ENCODE measurements around the gene SLC9A1.
A peak's percentile ranks its signal among the peaks of the same experiment; 100 is the strongest.

Gene SLC9A1

DNA sequence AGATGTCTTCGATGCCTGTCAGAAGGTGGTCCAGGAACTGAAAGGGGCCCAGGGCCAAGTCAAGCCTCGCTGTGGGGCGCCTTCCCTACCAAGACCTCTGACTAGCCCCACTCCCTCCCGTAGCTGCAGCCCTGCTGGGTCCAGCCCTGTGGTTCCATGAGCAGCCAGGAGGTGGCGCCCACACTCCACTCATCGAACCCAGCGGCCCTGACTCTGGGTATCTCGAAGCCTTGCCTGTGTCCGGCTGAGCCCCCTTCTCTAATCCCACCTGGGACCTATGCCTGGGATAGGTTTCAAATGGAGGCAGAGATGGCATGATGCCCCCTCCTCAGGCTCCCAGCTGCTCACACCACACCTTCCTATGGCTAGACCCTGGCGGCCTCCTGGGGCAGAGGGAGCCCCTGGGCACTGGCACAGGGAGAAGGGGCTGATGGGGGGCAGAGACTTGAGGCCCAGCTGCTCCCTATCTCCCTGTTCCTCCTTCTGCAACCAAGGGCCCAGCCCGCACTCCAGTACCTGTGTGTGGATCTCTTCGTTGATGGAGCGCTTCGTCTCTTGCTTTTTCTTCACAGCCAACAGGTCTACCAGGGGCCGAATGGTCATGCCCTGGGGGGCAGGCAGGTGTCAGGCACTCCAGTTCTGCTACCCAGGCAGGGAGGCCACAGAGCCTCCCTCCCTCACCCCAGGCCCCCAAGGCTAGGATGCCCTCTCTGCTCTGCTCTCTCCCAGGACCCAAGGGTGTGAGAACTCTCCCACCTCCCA, 52.0 kb downstream of the SLC9A1 start:
- peak; percentile 63 for DNase-seq (ENCODE audit: low spot score)

DNA sequence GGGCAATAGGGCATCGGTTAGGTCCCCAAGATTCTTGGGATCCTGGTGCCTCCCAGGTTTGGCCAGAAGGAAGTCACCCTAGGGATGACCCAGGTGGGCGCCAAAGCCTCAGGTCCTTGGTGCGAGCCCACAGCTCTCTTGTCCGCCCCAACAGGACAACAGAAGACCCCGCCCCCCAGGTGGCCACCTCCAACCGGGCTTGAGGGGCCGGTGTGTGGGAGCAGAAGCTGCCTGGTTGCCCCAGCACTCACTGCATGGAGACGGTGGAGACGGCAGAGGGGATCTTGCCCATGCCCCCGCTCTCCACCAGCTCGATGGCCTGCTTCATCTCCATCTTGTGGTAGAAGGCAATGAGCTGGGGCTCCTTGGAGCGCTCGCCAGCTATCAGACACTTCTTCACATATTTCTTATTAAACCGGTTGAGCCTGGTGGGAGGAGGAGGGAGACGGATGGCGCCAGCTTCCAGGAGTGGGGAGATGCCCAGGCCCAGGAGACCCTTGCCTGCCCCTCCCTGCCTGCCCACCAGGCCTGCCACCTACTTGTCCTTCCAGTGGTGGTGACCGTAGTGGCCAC, 52.7 kb downstream of the SLC9A1 start:
- DNase-seq (ENCODE audit: low spot score) = no peak

DNA sequence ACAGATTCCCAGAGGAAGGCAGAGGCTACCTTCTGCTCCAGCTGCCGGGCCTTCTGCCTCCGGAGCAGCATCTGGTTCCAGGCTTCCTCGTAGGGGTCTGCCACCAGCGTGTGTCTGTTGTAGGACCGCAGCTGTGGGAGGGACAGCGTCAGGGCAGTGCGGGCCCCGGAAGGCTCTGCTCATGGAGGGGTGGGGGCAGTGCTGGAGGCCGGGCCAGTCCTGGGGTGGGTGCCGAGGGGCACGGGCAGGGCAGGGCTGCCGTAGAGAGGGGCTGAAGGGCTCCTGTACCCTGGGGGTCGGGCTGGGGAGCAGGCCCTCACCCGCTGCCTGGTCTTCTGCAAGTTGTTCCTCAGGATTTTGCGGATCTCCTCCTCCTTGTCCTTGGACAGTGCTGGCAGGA, 53.2 kb downstream of the SLC9A1 start:
- no peak for DNase-seq (ENCODE audit: low spot score)

DNA sequence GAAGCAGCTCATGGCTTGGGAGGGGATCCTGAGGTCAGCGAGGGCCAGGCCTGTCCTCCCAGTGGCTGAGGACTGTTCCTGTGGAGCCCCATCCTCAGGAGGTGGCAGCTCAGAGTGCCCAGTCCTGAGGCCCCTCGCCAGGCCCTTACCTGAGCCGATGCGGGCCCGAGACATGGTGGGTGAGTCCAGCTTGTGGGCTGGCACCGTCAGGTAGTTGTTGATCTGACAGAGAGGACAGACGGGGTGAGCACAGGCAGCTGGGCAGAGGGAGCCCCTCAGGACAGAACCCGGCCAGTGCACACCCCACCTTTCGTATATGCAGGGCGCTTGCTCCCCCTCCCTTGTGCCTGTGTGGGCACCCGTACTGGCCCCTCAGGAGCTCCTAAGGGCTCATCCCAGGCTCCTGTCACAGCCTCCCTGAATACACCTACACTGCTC, 53.9 kb downstream of the SLC9A1 start:
- no peak for DNase-seq (ENCODE audit: low spot score)

DNA sequence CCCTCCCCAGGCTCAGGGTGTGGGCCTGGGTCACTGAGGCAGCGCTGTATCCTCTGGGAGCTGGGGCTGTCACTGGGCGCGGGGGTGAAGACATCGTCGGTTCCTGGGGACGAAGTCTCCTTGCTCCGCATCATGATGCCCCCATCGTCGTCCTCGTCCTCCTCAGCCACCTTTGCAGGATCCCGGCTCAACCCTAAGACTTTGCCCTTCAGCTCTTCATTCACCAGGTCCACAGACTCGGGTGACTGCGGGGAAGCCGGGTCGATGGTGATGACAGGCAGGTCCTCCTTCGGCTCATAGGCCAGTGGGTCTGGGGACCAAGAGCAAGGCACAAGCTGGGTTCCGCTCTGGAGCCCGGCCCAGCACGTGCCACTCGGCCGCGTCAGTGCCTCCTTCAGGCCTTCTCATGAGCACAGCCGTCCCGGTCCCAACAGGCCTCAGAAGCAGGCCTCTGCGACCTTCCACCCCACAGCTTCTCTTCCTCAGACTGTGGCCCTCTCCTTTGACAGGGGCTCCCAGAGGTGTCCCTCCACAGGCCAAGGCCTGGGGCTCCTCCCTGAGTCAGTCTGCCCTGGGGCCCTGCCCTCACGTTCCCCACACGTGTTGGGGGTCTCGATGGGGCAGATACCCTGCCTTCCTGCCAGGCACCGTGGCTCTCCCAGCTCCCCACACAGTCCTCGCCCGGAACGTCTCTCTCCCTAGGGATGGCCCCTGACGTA, 54.4 kb downstream of the SLC9A1 start:
- no peak for DNase-seq (ENCODE audit: low spot score)

DNA sequence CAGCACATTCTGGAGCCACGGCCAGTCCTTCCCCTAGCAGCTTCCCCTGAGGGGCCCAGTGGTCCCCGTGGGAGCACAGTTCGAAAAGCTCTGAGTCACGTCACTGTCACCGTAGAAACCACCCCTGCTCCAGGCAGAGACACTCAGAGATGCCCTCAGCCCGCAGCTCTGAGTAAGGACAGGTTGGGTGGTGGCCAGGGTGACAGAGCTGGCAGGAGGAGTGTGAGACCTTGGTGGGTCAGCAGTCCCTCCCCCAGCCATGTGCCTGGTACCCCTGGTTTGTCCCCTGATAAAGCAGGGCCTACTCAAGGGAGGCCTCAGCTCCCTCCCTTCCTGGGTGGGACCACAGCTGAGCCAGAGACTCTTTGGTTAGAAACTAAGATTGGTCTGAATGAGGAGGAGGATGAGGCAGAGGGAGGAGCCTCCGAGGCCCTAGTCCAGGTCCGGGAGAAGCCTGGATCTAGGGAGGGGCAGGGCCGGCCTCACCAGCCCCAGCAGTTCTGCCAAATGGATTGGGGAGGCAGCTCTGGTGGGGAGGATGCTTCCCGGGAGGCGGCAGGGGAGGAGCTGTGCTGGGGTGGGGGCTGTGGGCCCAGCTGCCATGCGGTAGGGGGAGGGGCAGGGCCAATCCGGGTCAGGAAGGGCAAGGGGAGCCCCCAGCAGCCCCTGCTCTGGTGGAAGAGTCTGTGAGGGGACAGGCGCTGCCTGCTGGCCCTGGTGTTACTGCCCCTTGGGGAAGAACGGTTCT, 55.2 kb downstream of the SLC9A1 start:
- DNase-seq (ENCODE audit: low spot score) = no peak

DNA sequence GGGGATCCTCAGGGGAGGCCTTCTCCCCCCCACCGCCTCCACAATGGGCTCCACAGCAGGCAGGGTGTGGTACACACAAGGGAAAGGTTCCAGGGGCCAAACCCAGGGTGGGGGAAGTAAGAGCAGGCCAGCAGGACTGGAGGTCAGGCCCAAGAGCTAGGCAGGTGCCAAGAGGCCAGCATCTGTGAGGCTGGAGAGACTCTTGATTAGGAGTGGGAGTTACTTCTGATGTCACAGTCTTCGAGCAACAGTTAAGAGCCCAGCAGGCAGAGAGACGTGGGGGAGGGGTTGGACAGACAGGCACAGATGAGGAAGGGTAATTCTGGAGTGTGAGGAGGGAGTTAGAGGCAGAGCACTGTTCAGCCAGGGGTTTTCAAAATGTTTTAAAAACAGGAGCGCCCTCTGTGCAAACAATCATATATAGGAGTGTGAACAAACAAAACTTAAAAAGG, 55.8 kb downstream of the SLC9A1 start:
- DNase-seq (ENCODE audit: low spot score) = no peak

DNA sequence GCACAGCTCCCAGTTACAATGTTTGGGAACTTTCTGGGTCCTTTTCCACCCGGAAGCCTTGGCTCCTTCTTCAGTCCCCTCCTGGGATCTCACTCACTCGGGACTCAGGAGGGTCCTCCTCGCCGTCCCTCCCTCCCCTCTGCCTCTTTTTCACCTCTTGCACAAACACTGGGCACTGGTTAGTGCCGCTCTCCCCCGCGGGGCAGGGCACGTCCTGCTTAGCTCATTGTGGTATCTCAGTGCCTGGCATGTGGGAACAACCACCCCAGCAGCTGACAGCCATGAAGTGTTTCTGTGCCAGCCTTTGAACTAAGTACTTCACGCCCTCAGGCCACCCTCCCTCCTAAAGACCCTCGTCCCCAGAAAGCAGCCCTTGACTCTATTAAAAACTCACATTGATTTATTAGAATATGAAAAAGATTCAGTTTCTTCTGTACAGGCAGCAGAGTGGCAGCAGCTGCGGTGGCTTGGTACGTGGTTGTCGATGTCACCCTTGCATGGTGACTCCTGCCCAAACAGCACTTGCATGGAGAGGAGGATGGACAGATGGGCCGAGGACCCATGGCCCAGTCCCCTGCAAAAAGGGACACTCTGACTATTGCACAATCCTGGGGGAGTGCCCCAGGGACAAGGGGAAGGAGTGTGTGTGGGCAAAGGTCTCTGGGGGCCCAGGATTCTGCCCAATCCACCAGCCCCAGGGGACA, 56.3 kb downstream of the SLC9A1 start:
- no peak for DNase-seq (ENCODE audit: low spot score)

DNA sequence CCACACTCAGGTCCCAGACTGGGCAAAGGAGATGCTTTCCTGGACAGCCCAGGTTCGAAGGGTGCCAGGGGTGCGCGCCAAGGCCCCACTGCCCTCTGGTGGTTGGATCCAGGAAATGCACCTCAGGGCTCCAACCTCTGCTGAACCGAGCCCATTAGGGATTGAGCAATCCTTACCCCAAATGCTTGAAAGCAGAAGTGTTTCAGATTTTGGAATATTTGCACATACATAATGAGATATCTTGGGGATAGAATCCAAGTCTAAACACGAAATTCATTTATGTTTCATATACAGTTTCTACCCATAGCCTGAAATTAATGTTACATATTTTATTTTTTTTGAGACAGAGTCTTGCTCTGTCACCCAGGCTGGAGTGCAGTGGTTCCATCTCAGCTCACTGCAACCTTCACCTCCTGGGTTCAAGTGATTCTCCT, 57.4 kb downstream of the SLC9A1 start:
- DNase-seq (ENCODE audit: low spot score) = peak; percentile 72

DNA sequence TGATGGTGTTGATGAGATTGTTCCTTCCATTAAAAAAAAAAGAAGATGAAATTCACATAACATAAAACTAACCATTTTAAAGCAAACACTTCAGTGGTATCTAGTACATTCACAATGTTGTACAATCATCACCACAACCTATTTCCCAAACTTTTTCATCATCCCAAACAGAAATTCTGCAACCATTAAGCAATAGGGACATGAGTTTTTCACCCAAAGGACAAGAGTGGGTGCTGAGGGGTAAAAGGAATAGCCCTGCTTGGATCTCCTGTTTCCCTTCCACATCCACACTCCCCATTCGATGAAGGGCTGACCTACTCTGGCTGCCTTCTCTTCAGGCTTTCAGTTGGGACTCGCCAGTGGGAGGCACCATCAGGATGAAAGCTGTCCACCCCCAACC, 59.3 kb downstream of the SLC9A1 start:
- DNase-seq (ENCODE audit: low spot score) = no peak

DNA sequence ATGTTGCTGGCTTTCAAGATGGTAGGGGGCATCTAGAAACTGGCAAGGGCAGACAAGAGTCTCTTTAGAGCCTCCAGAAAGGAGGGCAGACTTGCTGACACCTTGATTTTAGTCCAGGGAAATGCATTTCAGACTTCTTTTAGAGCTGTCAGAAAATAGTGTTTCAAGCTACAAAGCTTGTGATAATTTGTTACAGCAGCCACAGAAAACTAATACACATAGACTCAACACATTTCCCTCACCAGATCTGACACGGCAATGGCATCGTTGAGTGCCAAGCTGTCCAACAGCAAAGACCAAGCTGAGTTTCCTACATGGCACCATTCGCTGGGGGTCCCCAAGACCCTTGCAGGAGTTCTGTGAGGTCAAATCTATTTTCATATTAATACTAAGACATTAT, 62.0 kb downstream of the SLC9A1 start:
- DNase-seq (ENCODE audit: low spot score) = no peak

DNA sequence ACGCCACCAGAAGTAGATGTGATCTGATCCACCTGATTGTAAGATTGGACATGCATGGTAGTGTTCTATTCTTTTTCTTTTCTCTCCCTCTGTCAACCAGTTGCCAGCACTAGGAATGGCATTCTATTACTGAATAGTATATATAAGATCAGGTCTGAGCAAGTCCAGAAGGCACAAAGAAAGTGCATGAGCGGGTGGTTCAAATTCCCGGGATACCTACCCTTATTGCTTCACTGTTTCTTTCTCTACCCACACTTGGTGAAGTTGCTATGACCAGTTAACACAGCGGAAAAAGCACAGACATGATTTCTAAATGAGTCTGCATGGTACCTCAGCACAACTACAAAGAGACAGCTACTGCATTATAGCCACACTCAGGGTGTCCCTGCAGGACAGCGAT, 64.0 kb downstream of the SLC9A1 start:
- DNase-seq (ENCODE audit: low spot score) = no peak

DNA sequence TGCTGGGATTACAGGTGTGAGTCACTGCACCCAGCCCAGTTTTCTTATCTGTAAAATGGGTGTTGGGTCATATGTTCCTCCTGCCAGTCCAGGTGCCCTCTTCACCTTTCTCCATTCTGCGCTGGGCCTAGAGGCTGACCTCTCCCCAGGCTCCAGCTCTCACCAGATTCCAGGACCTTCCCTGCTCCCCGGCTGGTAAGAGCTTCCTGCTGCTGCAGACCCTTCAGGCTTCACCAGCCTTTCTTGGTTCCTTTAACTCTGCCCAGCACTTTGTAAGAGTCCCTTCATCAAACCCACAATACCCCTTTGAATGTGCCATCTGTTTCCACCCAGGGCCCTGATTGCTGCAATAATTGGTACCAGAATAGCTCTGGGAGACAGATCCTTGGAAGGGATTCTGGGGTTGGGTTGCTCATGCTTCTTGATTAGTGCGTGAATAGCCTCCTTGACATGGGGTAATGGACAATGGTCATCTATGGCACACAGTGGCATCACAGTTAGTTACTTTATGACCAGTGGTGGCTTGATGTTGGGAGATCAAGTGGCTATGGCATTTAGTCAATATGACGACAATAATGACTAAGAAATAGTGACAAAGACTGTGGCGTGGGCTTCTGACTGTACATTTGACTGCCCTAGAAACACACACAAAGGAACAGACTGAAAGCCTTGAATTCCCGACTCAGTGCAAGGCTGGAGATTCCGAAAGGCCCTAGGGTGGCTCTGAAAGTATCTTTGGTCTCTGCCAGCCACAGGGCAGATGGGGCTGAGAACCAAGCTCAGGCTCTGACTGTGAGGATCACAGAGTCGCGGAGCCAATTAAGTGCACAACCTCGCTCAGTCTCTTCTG, 67.3 kb downstream of the SLC9A1 start:
- DNase-seq (ENCODE audit: low spot score) = no peak

DNA sequence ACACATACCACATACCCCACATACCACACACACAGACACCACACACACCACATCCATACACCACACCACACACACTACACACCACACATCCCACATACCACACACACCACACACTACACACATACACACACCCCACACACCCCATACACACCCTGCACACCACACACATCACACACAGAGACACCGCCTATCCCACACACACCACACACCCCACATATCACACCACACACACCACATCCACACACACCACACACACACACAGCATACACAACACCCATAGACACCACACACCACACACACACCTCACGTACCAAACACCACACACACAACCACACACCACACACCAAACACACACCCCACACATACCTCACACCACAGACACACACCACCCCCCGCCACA, 68.3 kb downstream of the SLC9A1 start:
- no peak for DNase-seq (ENCODE audit: low spot score)

DNA sequence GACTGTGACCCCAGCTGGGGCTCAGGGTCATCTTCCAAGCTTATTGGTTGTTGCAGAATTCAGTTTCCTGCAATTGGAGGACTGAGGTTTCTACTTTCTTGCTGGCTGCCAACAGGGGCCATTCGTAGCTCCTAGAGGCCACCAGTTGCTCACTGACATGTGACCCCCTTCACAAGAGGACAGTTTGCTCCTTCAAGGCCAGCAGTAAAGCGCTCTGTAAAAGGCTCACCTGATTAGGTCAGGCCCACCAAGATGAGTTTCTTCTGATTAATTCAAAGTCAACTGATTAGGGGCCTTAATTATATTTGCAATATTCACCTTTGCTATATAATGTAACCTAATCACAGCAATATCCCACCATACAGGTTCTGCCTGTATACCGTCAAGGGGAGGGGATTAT, 68.9 kb downstream of the SLC9A1 start:
- DNase-seq (ENCODE audit: low spot score) = no peak

DNA sequence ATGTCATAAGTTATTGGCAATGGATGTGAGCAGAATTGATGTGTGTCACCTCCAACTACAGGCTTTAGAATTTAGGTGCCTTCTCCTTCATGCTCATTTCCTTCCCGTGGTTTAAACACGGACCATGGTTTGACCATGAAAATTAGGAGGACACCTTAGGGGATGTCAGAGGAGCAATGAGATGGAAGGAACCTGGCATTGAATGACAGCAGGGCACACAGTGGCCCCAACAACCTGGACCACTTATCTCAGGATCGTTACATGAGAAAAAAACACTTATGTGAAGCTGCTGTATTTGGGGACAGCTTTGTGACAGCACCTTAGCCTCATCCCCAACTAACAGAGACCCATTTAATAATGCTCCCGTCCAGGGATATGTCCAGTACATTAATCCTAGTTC, 70.8 kb downstream of the SLC9A1 start:
- DNase-seq (ENCODE audit: low spot score) = no peak

DNA sequence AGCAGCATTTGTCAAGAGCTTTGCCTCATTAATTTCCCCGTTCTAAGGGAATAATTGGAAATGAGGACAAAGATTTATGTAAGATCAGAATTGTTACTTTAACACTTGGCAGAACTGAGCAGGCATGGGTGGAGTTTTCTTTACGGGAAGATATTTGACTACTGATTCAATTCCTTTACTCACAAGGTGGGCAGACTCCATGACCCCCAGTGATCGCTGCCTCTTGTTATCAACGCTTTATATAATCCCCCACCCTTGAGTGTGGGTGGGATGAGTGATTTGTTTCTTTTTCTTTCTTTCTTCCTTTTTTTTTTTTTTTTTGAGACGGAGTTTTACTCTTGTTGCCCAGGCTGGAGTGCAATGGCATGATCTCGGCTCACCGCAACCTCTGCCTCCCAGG, 77.0 kb downstream of the SLC9A1 start:
- no peak for DNase-seq (ENCODE audit: low spot score)

DNA sequence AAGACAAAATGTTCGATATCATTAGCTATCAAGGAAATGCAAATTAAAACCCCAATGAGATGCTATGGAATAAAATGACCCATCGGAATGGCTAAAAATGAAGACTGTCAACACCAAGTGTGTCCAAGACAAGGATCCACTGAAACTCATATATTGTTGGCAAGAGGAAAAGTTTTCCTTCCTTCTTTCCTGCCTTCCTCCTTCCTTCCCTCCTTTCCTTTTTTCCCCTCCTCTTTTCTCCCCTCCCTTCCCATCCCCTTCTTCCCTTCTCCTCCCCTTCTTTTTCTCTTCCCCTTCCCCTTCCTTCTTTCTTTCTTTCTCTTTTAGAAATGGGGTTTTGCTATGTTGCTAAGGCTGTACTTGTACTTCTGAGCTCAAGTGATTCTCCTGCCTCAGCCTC, 78.1 kb downstream of the SLC9A1 start:
- no peak for DNase-seq (ENCODE audit: low spot score)

DNA sequence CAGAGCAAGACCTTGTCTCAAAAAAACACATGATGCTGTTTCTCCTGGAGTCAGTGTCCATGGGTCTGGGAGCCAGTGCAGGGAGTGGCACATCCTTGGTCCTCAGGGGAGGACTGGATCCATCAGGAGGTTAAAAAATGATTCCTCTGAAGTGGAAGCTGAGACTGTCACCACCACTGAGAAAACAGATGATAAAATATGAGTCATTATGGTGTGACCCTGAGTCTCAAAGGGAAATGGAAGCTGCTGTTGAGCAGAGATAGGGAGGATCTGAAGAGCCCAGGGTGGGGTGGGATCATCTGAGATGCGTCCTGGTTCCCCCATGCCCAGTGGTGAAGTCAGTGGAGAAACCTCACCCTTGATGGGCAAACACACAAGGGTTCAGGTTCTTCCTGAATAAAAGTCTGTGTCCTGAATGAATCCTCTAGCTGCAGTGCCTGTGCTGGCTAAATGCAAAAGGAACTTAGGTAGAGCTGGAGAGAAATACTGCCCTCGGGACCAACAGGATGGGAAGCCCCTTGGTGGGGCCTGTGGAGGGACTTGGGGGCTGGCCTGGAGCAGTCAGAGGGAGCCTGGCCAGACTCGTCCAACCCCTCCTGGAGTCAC, 80.6 kb downstream of the SLC9A1 start:
- DNase-seq (ENCODE audit: low spot score) = peak; percentile 45

DNA sequence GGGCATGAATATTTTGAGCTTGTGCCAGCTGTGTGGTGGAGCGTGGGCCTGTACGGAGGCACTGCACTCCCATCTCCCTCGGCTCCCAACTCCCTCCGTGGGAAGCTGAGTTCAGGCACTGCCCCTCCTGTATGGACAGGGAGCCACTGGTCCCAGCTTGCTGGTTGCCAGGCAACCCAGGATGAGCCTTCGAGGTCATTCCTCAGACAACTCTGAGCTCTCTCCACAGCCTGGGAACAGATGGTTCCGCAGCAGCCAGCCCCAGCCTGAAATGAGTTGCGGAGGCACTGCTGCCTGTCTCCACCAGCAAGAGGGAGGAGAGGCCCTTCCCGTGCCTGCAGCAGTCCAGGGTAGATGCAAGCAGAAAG, 83.9 kb downstream of the SLC9A1 start:
- no peak for DNase-seq (ENCODE audit: low spot score)
